ENCODE measurements around the gene DTNB. TPM values are rescaled to one million over a fixed set of nuclear protein-coding genes. Genes with fewer than 3 reads are reported as not detected.

DTNB gene
- total and polyA plus RNA-seq, 2 donors (not counting 3 experiments of a cell fraction or from before 2014, with no cell fraction given), result 11.5 to 17.0 TPM

DNA sequence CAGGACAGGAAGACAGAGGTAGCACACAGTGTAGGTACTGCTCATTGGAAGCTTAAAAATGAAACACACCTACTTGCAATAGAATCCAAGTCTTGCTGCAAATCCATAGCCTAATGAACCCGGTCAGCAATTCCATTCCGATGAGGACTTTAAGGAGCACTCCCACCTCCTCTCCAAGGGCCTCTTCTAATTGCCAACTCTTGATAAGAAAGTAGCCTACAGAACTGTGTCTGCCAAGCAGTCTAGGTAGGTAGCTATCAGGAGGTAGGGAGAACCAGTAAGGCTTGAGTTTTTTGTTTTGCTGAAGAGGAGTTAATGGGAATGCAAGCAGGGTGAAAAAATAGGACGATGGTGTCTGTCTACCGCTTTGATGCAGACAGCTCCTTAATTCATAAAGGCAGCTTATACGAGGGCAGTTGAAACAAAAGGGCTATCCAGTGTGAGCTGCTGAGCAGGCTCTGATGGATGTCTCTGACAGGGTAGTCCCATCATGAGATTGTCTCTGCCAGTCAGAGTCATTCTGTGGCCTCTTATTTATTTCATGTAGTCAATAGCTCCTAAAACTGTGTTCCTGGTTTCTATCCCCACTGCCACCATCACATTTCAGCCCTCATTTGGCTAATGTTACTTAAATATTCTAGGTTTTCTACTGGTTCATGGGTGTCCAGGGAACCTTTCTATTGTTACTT lies 176.0 kb downstream of the DTNB start:
- CTCF ChIA-PET, result interaction anchor here (1.8 kb wide), 1 partner anchor 14 kb away, joined by 4 read pairs; no protein-coding TSS in a partner anchor

More for the DNA sequence above, 176.0 kb downstream of the DTNB start:
- Histone ChIP-seq H3K9me1 (replicated peaks; ENCODE audit: control insufficient read depth, extremely low read depth, insufficient read depth, low read length) (no peaks in the 10 kb centered on the region), H3K4me2 (ENCODE audit: insufficient read depth, low read length) (no peak overlapping the region), H3K9me3 (replicated peaks; ENCODE audit: control insufficient read depth, insufficient read depth, low read length) (no peaks in the 10 kb centered on the region), H3K36me3 (ENCODE audit: control insufficient read depth in 2 of 2, extremely low read depth in 1 of 2, insufficient read depth in 2 of 2, low read length in 2 of 2) (no peaks in the 10 kb centered on the region), H2AFZ (ENCODE audit: low read depth, low read length) (no peak overlapping the region), H4K20me1 (replicated peaks; ENCODE audit: control insufficient read depth, extremely low read depth, insufficient read depth, low read length) (no peaks in the 10 kb centered on the region), H3K27me3 (ENCODE audit: control insufficient read depth in 2 of 2, insufficient read depth in 2 of 2, low read length in 2 of 2) (no peaks in the 10 kb centered on the region), H3K4me1 (ENCODE audit: control insufficient read depth, extremely low read depth, insufficient read depth, low read length) (peaks cover 4% of the 10 kb centered on the region), H3K9ac (replicated peaks; ENCODE audit: extremely low read depth, insufficient read depth, low read length) (no peak overlapping the region), H3K27ac (ENCODE audit: insufficient read depth, low read depth, low read length) (no peak overlapping the region), H3K79me2 (ENCODE audit: control insufficient read depth, insufficient read depth, low read length) (no peaks in the 10 kb centered on the region), H3K4me3 (replicated peaks in 1 of 3; ENCODE audit: insufficient read depth in 1 of 3, low read depth in 1 of 3, low read length in 3 of 3) (no peak overlapping the region)
- dilution Hi-C loops (cut with MboI; ENCODE audit: extremely low pct_ligation_motif_present, low sequenced_read_pairs) (no loop called here), intact Hi-C loops (cut with micrococcal nuclease) (no loop called here)
- no TSS peak for BruUV-seq (replicated peaks)
- TF ChIP-seq POLR2AphosphoS5 (IDR thresholded peaks at IDR 0.05; ENCODE audit: insufficient read depth, low read depth, low read length) (no peak), JUN (IDR thresholded peaks at IDR 0.05; ENCODE audit: borderline replicate concordance, insufficient read depth, insufficient read length, low read depth) (no peak), FOS (IDR thresholded peaks at IDR 0.05; ENCODE audit: borderline replicate concordance, insufficient read depth, low read length) (no peak), POLR2A (IDR thresholded peaks at IDR 0.05; ENCODE audit: low read depth, low read length) (no peak), GATA2 (IDR thresholded peaks at IDR 0.05; ENCODE audit: insufficient read depth, insufficient read length, low read depth, low read length) (no peak), MYC (IDR thresholded peaks at IDR 0.05; ENCODE audit: low read depth, low read length) (no peak), EZH2 (IDR thresholded peaks at IDR 0.05; ENCODE audit: borderline replicate concordance, low read depth, low read length, severe bottlenecking) (no peak)
- TF ChIP-seq, protein P1, sequence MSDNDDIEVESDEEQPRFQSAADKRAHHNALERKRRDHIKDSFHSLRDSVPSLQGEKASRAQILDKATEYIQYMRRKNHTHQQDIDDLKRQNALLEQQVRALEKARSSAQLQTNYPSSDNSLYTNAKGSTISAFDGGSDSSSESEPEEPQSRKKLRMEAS (IDR thresholded peaks at IDR 0.05; ENCODE audit: insufficient read depth, insufficient read length), result no peak
- TF ChIP-seq, protein P2, sequence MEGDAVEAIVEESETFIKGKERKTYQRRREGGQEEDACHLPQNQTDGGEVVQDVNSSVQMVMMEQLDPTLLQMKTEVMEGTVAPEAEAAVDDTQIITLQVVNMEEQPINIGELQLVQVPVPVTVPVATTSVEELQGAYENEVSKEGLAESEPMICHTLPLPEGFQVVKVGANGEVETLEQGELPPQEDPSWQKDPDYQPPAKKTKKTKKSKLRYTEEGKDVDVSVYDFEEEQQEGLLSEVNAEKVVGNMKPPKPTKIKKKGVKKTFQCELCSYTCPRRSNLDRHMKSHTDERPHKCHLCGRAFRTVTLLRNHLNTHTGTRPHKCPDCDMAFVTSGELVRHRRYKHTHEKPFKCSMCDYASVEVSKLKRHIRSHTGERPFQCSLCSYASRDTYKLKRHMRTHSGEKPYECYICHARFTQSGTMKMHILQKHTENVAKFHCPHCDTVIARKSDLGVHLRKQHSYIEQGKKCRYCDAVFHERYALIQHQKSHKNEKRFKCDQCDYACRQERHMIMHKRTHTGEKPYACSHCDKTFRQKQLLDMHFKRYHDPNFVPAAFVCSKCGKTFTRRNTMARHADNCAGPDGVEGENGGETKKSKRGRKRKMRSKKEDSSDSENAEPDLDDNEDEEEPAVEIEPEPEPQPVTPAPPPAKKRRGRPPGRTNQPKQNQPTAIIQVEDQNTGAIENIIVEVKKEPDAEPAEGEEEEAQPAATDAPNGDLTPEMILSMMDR (IDR thresholded peaks at IDR 0.05; ENCODE audit: extremely low read depth in 1 of 2, insufficient read depth in 1 of 2, low read depth in 1 of 2, low read length in 2 of 2), result no peak
- DNase-seq (ENCODE audit: low read depth, low spot score) (no peak), FAIRE-seq (no peak)
- POLR2A ChIA-PET, result no interaction called here
